Endothelial cell (in vitro differentiated cells): ENCODE measurements around the gene CA9. TPM values are rescaled to one million over a fixed set of nuclear protein-coding genes. Genes with fewer than 3 reads are reported as not detected.
A peak's percentile ranks its signal among the peaks of the same experiment; 100 is the strongest.

Experiments used
- DNase-seq: peaks from one replicate; pipeline ENCODE4 v3.0.0; 2021; ENCODE audit warnings: low spot score
- H3K27ac Mint-ChIP-seq: one replicate; pipeline ENCODE4 v1.8.0; 2021; ENCODE audit warnings: mixed read lengths, inconsistent platforms; ENCODE audit not compliant: unreplicated experiment
- H3K27me3 Mint-ChIP-seq: one replicate; pipeline ENCODE4 v1.8.0; 2021; ENCODE audit warnings: mild to moderate bottlenecking, moderate library complexity, mixed read lengths, inconsistent platforms; ENCODE audit not compliant: unreplicated experiment
- H3K36me3 Mint-ChIP-seq: one replicate; pipeline ENCODE4 v1.8.0; 2021; ENCODE audit warnings: mild to moderate bottlenecking, low read depth, mixed read lengths, inconsistent platforms; ENCODE audit not compliant: unreplicated experiment
- H3K4me1 Mint-ChIP-seq: one replicate; pipeline ENCODE4 v1.8.0; 2021; ENCODE audit warnings: mild to moderate bottlenecking, mixed read lengths, inconsistent platforms; ENCODE audit not compliant: unreplicated experiment
- H3K4me3 Mint-ChIP-seq: one replicate; pipeline ENCODE4 v1.8.0; 2021; ENCODE audit warnings: mild to moderate bottlenecking, mixed read lengths, inconsistent platforms; ENCODE audit not compliant: unreplicated experiment
- H3K9me3 Mint-ChIP-seq: one replicate; pipeline ENCODE4 v1.8.0; 2021; ENCODE audit warnings: mixed read lengths, inconsistent platforms; ENCODE audit not compliant: unreplicated experiment
- CTCF ChIP-seq: fragments of 200-600 bp; sonication (generic); IDR thresholded peaks from one replicate; pipeline ENCODE4 v1.5.0; 2021; ENCODE audit warnings: antibody characterized with exemption; ENCODE audit not compliant: unreplicated experiment
- total RNA-seq: library from RNA; stranded (reverse); fragmentation: NEBNext Ultra II Directional; extraction: Animal tissue kit (Norgen Biotek cat#: 25700); gene quantifications from one replicate; pipeline ENCODE4 v1.2.1, GENCODE V29; 2021; ENCODE audit not compliant: unreplicated experiment

CA9 gene
- total RNA-seq, 1 donor from 2014 or later = 1.5 TPM

DNA sequence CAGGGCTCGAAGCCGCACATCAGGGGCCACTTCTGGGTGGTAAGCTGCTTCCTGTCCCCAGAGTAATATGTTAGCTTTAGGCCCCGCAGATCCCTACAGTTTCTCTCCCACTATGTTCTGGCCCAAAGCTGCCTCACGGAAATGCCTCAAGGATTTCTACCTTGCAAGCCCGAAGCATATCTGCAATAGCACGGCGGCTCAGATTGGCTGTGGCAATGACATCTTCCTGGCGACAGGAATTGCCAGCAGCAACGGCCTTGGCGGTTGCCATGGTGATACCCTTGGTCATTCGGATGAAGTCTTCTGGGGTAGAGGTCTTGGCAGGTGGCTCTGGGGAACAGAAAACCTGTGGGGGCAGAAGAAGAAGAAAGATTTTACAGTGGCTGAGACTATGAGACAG lies 26.3 kb downstream of the CA9 start:
- H3K9me3 Mint-ChIP-seq = no peaks in the 10 kb centered on the region
- TF ChIP-seq CTCF = no peak
- DNase-seq = no peak
- H3K27ac Mint-ChIP-seq = no peak overlapping the region
- peaks cover 41% of the 10 kb centered on the region for H3K36me3 Mint-ChIP-seq
- no peak overlapping the region for H3K4me3 Mint-ChIP-seq
- H3K27me3 Mint-ChIP-seq = peaks cover 9% of the 10 kb centered on the region
- H3K4me1 Mint-ChIP-seq = no peaks in the 10 kb centered on the region

DNA sequence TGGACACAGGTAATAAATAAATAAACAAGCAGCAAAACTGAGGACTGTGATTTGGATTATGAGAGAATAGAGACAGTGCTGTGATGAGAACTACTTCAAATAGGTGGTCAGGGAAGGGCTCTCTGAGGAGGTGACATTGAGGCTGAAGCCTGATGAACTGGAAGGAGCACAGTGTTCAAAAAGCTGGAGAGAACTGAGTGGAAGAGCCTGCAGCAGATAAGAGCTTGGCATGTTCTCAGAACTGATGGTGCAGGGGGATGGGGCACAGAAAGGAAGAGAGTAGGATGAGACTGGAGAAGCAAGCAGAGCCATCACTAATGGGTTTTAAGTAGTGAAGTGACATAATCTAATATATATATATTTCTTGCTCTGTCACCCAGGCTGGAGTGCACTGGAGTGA lies 27.2 kb downstream of the CA9 start:
- no peak for TF ChIP-seq CTCF
- Mint-ChIP-seq H3K27me3 (peaks cover 9% of the 10 kb centered on the region), H3K9me3 (no peaks in the 10 kb centered on the region), H3K4me3 (no peak overlapping the region), H3K27ac (no peak overlapping the region), H3K36me3 (peaks cover 47% of the 10 kb centered on the region), H3K4me1 (no peaks in the 10 kb centered on the region)
- DNase-seq = no peak

GRCh38 chr9:35702696-35703095 lies 29.0 kb downstream of the CA9 start:
- Mint-ChIP-seq H3K4me1 (no peaks in the 10 kb centered on the region), H3K9me3 (no peaks in the 10 kb centered on the region), H3K27ac (peak overlapping the region; percentile 41), H3K27me3 (peaks cover 9% of the 10 kb centered on the region), H3K4me3 (peak overlapping the region; percentile 69), H3K36me3 (peaks cover 48% of the 10 kb centered on the region)
- TF ChIP-seq CTCF = no peak
- no peak for DNase-seq

DNA sequence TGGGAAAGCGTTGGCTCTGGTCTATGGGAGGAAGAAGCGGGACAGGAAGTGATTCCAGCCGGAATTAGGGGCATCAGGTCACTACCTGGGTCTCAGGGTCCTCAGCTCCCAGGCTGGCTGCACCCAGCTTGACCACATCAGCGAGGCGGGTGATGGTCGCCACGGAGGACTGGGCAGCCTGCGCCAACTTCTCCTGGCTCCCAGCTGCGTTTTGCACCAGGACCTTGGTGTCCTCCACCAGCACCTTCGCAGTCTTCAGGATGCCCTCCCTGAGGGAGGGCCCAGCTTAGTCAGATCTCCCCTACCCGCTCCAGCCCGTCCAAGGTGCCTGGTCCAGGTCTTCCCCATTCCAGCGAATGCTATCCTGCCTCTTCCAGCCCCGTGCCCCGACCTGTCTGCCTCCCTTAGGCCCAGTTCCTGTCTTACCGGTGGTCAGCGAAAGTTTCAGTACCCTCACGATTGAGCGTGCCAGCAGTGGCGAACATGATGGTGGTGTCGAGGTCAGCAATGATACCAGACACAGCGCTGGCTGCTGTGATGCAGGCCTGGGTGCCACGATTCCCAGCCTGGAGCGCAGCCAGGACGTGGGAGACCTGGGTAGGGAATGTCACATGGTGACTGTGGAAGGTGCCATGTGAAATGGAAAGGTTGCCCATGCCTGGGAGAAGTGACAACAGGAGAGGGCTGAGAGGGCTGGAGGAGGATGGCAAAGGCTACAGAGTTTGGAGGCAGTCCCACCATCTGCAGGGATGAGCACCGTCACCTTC lies 30.4 kb downstream of the CA9 start:
- Mint-ChIP-seq H3K4me1 (no peaks in the 10 kb centered on the region), H3K36me3 (peaks cover 59% of the 10 kb centered on the region), H3K27ac (peak overlapping the region; percentile 30), H3K27me3 (peaks cover 8% of the 10 kb centered on the region), H3K9me3 (no peaks in the 10 kb centered on the region), H3K4me3 (peak overlapping the region; percentile 70)
- no peak for DNase-seq
- no peak for TF ChIP-seq CTCF

DNA sequence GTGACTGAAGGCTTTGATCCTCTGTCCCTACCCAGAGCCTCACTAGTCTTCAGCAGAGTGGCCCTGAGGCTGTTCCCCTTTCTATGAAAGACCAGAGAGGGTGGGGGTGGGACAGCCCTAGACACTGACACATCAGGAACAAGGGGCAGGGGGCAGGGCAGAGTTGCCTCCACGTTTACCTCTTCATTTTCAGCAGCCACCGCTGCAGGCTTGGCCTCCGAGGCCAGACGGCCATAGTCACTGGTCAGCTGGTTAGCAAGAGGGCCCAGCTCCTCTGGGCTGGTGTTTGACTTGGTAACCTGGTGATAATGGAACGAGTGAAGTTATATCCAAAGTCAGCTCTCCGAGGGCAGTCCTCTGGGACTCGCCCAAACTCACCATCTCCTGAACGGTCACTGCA lies 31.6 kb downstream of the CA9 start:
- Mint-ChIP-seq H3K4me1 (no peaks in the 10 kb centered on the region), H3K9me3 (no peaks in the 10 kb centered on the region), H3K36me3 (peaks cover 65% of the 10 kb centered on the region), H3K27me3 (peaks cover 8% of the 10 kb centered on the region), H3K27ac (no peak overlapping the region), H3K4me3 (no peak overlapping the region)
- no peak for TF ChIP-seq CTCF
- no peak for DNase-seq
